HUES48 (cell line): ENCODE results near the gene MLC1.
"Not testable (repeated sequence)": the region's sequence is repeated elsewhere in the genome, so short reads cannot be mapped to it uniquely, and the experiment has no call there.

Source experiments
- H3K27ac ChIP-seq: one replicate; pipeline ENCODE4 v1.7.0; 2013; ENCODE audit warnings: low read depth, low read length, inconsistent platforms
- H3K27me3 ChIP-seq: 2 replicates; pipeline ENCODE4 v1.6.1; 2013; ENCODE audit warnings: mild to moderate bottlenecking, low read length; ENCODE audit not compliant: control insufficient read depth, insufficient read depth
- H3K36me3 ChIP-seq: 2 replicates; pipeline ENCODE4 v1.6.1; 2013; ENCODE audit warnings: low read length; ENCODE audit not compliant: control insufficient read depth, insufficient read depth
- H3K4me1 ChIP-seq: 2 replicates; pipeline ENCODE4 v1.6.1; 2013; ENCODE audit warnings: mild to moderate bottlenecking, low read length; ENCODE audit not compliant: control insufficient read depth, insufficient read depth
- H3K4me3 ChIP-seq: 2 replicates; pipeline ENCODE4 v1.5.1; 2013; ENCODE audit warnings: mild to moderate bottlenecking, low read depth, low read length
- H3K9ac ChIP-seq: 2 replicates; pipeline ENCODE4 v1.6.1; 2013; ENCODE audit warnings: mild to moderate bottlenecking, low read depth, low read length, moderate library complexity
- H3K9me3 ChIP-seq: 2 replicates; pipeline ENCODE4 v1.6.1; 2013; ENCODE audit warnings: low read length; ENCODE audit not compliant: control insufficient read depth, insufficient read depth

Gene MLC1

DNA sequence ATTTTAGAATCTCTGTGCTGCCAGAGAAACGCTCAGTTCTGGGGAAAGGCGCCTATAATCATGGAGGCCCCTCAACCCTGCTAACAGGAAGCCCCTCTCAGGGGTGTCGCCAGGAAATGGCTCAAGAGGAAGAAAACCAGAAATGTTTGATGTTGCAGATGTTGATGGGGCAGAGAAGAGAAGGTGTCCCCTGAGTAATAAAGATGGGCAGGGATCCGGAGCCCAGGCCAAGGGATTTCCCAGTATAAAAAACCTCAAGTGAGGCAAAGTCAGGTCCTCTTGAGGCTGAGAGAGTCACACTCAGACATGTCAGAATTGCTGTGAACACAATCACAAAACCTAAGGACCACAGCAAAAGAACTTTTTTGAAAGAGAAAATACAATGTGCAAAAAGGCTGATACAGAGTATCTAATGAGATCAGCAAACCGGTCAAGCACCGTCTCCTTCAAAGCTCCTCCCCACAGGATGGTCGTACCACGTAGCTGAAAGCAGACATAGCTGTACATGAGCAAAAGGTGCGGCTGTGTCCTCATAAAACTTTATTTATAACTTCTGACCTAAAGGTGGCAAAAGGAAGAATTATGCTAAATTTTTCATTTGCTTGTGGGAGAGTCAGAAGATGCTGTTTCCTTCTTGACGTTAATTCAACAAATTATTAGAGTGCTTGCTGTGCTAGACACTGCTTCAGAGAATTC is 16.8 kb upstream of the MLC1 start:
- Histone ChIP-seq H3K4me3 (no peak overlapping the region), H3K4me1 (no peaks in the 10 kb centered on the region), H3K27ac (no peak overlapping the region), H3K27me3 (no peaks in the 10 kb centered on the region), H3K9ac (no peak overlapping the region), H3K9me3 (no peaks in the 10 kb centered on the region), H3K36me3 (no peaks in the 10 kb centered on the region)

DNA sequence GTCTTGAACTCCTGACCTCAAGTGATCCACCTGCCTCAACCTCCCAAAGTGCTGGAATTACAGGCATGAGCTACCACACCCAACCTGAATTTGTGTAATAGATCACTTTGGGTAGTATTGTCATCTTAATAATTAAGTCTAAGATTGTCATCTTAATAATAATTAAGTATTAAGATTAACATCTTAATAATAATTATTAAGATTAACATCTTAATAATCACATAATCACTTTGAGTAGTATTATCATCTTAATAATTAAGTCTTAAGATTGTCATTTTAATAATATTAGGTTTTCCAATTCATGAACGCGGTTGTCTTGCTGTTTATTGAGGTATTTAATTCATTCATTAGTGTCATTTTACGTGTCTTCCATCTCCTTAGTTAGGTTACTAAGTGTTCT is 12.8 kb upstream of the MLC1 start:
- H3K4me1 ChIP-seq, result no peaks in the 10 kb centered on the region
- H3K36me3 ChIP-seq, result no peaks in the 10 kb centered on the region
- H3K27me3 ChIP-seq, result no peaks in the 10 kb centered on the region; the same call in 1 of the 2 replicates
- H3K4me3 ChIP-seq, result no peak overlapping the region
- H3K9ac ChIP-seq, result no peak overlapping the region
- no peak overlapping the region for H3K27ac ChIP-seq
- H3K9me3 ChIP-seq, result no peaks in the 10 kb centered on the region

DNA sequence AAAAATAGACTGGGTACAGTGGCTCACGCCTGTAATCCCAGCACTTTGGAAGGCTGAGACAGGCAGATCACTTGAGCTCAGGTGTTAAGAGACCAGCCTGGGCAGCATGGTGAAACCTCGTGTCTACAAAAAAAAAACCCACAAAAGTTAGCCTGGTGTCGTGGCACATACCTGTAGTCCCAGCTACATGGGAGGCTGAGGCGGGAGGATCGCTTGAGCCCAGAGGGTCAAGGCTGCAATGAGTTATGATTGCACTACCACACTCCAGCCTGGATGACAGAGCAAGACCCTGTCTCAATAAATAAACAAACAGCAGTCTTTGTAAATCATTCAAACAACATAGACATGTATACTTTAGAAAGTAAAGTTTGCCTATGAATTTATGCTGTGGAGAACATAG is 7.1 kb upstream of the MLC1 start:
- H3K9ac ChIP-seq, result no peak overlapping the region
- H3K4me1 ChIP-seq, result no peaks in the 10 kb centered on the region
- no peaks in the 10 kb centered on the region for H3K36me3 ChIP-seq
- H3K27me3 ChIP-seq, result no peaks in the 10 kb centered on the region; the same call in 1 of the 2 replicates
- H3K9me3 ChIP-seq, result no peaks in the 10 kb centered on the region
- H3K4me3 ChIP-seq, result no peak overlapping the region
- H3K27ac ChIP-seq, result no peak overlapping the region

DNA sequence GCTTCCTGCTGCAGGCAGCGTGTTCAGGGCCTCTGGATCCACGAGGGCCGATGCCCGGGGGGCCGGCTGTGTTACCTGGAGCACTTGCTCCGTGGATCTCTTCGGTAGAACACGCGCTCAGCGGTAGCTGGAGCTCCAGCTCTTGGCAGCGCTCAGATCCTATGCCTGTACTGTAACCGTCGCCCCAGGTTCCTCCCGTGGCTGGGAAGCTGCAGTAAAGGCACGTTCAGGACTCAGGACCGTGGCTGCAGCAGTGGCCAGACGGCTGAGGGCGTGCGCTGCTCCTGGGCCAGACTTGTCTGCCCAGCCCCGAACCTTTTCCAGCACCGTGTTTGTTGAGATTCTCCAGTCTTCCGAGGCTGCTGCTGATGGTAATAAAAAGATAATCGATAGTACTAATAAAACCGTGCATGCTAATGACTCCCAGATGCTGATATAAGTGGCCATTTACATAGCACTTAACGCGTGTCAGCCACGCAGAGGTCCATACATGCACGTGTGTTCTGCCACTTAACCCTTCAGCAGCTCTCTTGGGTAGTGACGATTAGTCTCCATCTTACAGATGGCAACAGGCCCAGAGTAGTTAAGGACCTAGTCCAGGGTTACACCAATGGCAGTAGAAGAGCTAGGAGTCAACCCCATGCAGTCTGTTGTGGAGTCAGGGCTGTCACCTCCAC is 6.0 kb upstream of the MLC1 start:
- no peaks in the 10 kb centered on the region; the same call in 1 of the 2 replicates for H3K27me3 ChIP-seq
- no peaks in the 10 kb centered on the region for H3K36me3 ChIP-seq
- no peak overlapping the region for H3K9ac ChIP-seq
- no peak overlapping the region for H3K27ac ChIP-seq
- H3K4me1 ChIP-seq, result no peaks in the 10 kb centered on the region
- no peak overlapping the region for H3K4me3 ChIP-seq
- H3K9me3 ChIP-seq, result no peaks in the 10 kb centered on the region

DNA sequence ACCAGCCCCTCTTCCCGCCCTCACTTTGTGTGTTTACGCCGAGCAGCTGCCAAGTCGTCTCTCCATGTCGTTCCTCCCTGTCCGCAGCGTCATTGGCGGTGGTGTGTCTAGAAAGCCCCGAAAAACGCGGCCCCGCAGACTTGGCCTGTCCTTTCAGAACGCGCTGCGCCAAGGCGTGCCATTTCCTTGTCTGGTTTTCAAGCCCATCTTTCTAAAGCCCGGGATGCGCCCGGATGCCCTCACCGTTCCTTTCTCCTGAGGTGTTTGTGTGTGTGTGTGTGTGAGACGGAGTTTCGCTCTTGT is 5.1 kb upstream of the MLC1 start:
- H3K4me1 ChIP-seq, result peaks cover 1% of the 10 kb centered on the region
- no peak overlapping the region for H3K9ac ChIP-seq
- no peak overlapping the region for H3K4me3 ChIP-seq
- no peak overlapping the region for H3K27ac ChIP-seq
- H3K9me3 ChIP-seq, result no peaks in the 10 kb centered on the region
- no peaks in the 10 kb centered on the region for H3K27me3 ChIP-seq
- no peaks in the 10 kb centered on the region for H3K36me3 ChIP-seq

DNA sequence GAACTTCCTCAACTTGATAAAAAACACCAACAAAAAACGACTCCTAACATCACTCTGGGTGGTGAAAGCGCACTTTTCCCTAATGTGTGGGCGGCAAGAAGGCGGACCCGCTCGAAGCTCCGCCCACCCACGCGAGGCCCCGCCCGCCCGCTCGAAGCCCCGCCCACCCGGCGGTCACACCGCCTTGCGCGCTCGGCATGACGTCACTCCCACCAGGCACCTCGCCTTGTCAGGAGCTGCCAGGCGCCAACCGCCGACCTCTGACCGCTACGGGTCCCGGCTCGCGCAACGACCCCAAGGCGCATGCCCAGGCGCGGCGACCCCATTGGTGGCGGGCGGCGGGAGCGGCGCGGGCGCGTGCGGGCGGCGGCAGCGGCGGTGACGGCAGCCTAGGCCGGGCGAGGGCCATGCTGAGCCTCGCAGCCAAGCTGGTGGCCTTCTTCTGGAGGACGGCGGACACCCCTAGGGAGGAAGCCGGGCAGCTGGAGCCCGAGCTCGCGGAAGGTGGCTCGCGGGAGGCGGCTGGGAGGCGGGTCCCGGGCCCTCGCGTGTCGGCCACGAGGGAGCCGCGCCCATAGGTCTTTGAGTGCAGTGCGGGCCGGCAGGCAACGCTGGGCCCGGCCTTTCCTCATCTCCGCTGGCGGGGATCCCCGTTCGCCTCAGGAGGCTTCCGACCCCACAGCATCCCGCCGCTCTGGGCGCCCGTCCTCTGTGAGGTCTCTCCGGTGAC is 4.6 kb upstream of the MLC1 start, which contains the start of gene MOV10L1:
Gene MOV10L1, plus strand, starts transcription at position 325 of the 730 bp plus-strand sequence. Its CDS starts 83 bp downstream, at position 408.
- H3K36me3 ChIP-seq, result no peaks in the 10 kb centered on the region
- peaks cover 5% of the 10 kb centered on the region for H3K4me1 ChIP-seq
- no peaks in the 10 kb centered on the region for H3K9me3 ChIP-seq
- no peak within 1 kb of the TSS for H3K9ac ChIP-seq
- no peak within 1 kb of the TSS for H3K27ac ChIP-seq
- no peak within 1 kb of the TSS for H3K4me3 ChIP-seq
- H3K27me3 ChIP-seq, result no peaks in the 10 kb centered on the region

DNA sequence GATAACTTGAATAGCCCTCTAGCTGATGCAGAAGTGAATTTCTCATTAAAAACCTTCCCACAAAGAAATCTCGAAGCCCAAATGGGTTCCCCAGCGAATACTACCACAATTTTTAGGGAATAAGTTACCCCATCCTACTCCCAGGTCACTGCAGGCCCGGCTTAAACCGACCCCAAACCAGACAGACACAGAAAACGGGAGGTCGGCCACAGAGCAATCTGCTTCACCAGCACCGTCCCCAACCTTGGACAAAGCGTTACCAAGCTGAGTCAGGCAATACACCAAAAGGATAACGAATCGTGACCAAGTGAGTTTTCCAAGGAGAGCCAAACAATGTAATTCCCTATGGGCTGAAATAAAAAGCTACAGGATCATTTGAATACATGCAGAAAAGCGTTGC is 4.0 kb upstream of the MLC1 start:
- Histone ChIP-seq H3K4me3 (no peak overlapping the region), H3K4me1 (peaks cover 5% of the 10 kb centered on the region), H3K27ac (no peak overlapping the region), H3K9me3 (no peaks in the 10 kb centered on the region), H3K27me3 (no peaks in the 10 kb centered on the region), H3K9ac (no peak overlapping the region), H3K36me3 (no peaks in the 10 kb centered on the region)

DNA sequence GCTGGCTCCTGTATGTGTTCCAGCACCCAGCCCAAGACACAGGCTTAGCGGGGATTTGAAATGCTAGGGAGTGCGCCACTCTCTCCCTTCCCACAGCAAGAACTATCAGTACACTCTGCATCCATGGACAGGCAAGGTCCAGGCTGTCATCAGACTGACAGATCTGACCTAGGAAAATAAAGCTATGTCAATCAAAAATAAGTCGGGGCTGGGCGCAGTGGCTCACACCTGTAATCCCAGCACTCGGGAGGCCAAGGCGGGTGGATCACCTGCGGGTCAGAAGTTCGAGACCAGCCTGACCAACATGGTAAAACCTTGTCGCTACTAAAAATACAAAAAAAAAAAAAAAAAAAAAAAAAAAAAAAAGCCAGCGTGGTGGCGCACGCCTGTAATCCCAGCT is 2.9 kb upstream of the MLC1 start:
- Histone ChIP-seq H3K27me3 (no peaks in the 10 kb centered on the region), H3K4me1 (peaks cover 5% of the 10 kb centered on the region), H3K27ac (no peak overlapping the region), H3K9ac (no peak overlapping the region), H3K9me3 (no peaks in the 10 kb centered on the region), H3K4me3 (no peak overlapping the region), H3K36me3 (no peaks in the 10 kb centered on the region)

DNA sequence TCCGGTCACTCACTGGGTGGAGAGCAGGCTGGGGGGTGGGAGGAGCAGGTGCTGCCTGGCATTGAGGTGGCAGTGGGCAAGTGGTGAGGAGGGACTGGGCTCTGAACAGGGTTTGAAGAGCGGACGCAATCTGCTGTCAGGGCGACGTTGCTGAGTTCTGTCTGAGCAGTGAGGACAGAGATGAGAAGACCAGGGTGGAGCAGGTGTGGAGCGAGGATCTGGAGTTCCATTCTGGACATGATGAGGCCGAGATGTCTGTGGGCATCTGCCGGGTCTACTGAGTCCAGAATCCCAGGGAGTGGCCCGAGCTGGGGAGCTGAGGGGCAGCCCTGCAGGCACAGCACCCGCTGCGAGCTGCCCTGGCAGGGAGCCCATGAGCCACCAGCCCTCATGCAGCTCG is 2.4 kb upstream of the MLC1 start:
- H3K36me3 ChIP-seq, result no peaks in the 10 kb centered on the region
- no peaks in the 10 kb centered on the region for H3K9me3 ChIP-seq
- H3K9ac ChIP-seq, result no peak overlapping the region
- peaks cover 5% of the 10 kb centered on the region for H3K4me1 ChIP-seq
- no peaks in the 10 kb centered on the region for H3K27me3 ChIP-seq
- H3K27ac ChIP-seq, result no peak overlapping the region
- no peak overlapping the region for H3K4me3 ChIP-seq

DNA sequence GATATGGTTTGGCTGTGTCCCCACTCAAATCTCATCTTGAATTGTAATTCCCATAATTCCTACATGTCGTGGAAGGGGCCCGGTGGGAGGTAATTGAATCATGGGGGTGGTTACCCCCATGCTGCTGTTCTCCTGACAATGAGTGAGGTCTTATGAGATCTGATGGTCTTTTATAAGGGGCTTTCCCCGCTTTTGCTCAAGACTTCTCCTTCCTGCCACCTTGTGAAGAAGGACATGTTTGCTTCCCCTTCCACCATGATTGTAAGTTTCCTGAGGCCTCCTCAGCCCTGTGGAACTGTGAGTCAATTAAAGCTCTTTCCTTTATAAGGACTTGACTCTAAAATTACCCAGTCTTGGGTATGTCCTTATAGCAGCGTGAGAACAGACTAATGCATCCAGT is 1.7 kb upstream of the MLC1 start:
- H3K9me3 ChIP-seq, H3K9ac ChIP-seq, H3K36me3 ChIP-seq, H3K27me3 ChIP-seq, H3K4me3 ChIP-seq, H3K4me1 ChIP-seq, H3K27ac ChIP-seq: not testable (repeated sequence)

DNA sequence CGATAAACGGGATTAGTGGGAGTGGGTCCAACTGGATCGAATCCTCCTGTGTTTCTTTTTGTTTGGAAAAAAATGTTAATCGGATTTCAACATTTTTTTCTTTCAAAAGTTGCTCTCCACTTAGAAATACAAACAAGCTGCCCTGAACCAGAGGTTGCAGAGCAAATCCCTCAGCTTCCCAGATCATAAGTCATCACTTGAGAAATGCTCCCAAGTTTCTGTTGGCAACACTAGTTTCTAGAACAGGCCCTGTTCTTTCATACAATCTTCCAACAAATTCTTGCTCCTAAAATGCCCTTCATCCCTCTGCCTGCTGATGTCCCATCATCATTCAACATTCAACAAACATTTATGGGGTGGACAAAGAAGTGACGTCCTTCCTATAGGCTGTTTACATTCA is 1.3 kb upstream of the MLC1 start:
- no peaks in the 10 kb centered on the region for H3K27me3 ChIP-seq
- no peak overlapping the region for H3K9ac ChIP-seq
- no peak overlapping the region for H3K27ac ChIP-seq
- H3K4me1 ChIP-seq, result peaks cover 5% of the 10 kb centered on the region
- no peaks in the 10 kb centered on the region for H3K36me3 ChIP-seq
- H3K9me3 ChIP-seq, result no peaks in the 10 kb centered on the region
- no peak overlapping the region for H3K4me3 ChIP-seq
